HUDEP-2 (cell line): ENCODE results near the gene KMT2B.

Experiments
- DNase-seq, 76 experiments: peaks; one replicate each; lab custom pipeline; 2025; ENCODE audit not compliant: unreplicated experiment in 76 of 76; lab: John Stamatoyannopoulos, UW

The KMT2B gene

DNA sequence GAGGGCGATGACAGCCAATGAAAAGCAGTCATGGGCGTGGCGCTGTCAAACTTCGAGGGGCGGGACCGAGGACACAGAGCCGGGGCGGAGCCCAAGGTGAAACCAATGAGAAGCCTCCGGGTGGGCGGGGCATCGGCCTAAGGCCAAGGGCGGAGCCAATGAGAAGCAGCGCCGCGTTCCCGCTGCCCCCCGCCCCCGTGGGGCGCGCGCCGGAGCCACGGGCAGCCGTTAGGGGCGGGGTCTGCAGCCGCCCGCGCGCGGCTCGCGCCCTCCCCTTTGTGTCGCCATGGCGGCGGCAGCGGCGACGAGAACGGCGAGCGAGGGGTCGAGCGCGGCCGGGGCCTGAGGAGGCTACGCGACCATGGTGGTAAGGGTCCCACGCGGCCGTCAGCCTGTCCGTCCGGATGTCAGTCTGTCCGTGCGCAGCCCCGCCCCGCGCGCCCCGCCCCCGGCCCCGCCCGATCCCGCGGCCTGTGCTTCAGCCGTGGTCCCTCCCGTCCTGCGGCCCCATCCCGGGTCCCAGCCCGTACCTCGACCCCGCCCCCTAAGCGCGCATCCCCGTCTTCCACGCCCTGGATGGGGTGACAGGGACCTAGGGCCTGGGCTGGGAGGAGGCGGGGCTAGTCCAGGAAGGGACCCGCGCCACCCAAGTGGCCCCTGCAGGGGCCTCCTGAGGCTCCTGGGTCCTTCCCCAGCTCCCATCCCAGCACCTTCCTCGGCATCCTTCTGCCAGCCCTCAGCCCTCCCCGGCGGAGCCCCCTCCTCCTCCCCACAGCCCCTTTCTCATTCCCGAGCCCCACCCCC, 57.7 kb downstream of the KMT2B start, which contains the start of gene ARHGAP33:
TSS of gene ARHGAP33 (plus strand) at position 267 of the 804 bp plus-strand sequence. CDS start at position 362, 95 bp downstream.
- peak in 75 of 76 experiments; percentile 45 to 100 (median 99) for DNase-seq

DNA sequence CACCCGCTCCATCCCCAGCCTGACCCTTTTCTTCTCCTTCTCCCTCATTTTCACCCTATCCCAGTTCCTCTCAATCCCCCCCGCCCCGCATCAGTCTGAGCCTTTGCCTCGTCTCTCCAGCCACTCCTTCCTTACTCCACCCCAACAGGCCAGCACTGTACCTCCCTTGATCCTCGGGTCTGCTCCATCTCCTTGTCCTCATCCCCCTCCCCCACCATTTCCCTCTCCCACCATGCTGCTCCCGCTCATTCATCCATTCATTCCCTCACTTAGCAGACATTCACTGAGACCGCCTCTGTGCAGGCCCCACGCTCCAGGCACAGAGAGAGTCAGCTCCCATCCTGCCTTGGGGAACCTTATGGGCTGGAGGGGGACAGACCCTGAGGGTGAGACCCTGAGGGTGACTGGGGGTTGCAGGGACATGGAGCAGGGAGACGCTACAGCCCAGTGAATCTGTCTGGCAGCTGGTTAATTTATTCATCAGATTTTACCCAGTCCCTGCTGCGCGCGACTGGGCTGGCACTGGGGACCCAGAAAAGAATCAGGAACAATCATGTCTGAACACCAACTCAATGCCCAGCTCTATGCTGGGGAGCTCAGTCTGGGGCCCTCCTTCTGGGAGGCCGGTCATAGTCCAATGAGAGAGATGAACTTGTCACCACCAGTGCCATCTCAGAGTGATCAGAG, 58.4 kb downstream of the KMT2B start:
- no peak for DNase-seq

- no peak for DNase-seq
These were observed 59.5 kb downstream of the KMT2B start for GRCh38 chr19:35777086-35777841.

DNA sequence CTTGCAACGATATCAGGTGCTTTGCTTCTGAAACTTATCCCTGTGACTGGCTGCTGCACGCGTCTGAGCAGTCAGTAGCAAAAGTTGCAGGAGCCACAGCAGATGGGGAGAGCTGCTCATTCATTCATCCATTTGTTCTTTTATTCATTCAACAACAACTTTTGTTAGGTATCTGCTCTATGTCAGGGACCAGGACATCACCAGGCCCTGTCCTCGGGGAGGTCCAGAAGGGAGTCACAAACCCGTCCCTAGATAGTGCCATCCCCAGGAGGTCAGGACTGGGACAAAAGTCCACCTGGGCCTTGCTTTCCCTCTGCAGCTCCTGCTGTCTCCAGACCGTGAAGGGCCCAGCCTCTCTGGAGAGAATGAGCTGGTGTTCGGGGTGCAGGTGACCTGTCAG, 60.2 kb downstream of the KMT2B start:
- DNase-seq, result no peak

GRCh38 chr19:35779033-35779432, 61.2 kb downstream of the KMT2B start:
- no peak for DNase-seq

GRCh38 chr19:35780058-35780457, 62.3 kb downstream of the KMT2B start:
- DNase-seq, result no peak

GRCh38 chr19:35780717-35781116, 62.9 kb downstream of the KMT2B start:
- DNase-seq, result no peak

- DNase-seq, result no peak
These were observed 63.8 kb downstream of the KMT2B start for GRCh38 chr19:35781650-35782049.

GRCh38 chr19:35782589-35782988, 64.8 kb downstream of the KMT2B start:
- no peak for DNase-seq

GRCh38 chr19:35783469-35784434, 65.9 kb downstream of the KMT2B start:
- no peak for DNase-seq

DNA sequence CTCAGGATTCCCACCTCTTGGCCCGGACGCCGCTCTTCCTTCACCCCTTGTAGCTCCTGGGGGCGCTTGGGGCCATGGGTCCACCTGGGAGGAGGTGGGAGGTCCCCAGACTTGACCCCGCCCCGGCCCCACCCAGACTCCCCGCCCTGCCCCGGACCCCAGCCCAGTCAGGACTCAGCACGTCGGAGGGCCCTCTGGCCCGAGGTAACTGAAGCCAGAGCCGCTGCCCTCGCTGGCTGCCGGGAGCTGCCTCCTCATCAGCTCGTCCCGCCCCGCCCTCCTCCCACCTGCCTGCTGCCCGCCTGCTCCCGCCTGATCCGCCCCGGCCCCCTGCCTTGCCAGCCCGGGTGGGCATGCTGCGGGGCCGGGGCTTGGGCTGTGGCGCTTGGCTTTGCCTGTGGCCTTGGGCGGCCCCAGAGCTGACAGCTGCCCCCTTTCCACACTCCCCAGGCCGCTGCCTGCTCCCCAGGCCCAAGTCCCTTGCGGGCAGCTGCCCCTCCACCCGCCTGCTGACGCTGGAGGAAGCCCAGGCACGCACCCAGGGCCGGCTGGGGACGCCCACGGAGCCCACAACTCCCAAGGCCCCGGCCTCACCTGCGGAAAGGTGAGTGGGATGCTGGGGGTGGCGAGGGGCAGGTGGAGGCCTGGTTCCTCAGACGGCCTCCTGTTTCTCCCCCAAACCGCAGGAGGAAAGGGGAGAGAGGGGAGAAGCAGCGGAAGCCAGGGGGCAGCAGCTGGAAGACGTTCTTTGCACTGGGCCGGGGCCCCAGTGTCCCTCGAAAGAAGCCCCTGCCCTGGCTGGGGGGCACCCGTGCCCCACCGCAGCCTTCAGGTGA, 66.9 kb downstream of the KMT2B start:
- no peak for DNase-seq

GRCh38 chr19:35785339-35785627, 67.5 kb downstream of the KMT2B start:
- no peak for DNase-seq

DNA sequence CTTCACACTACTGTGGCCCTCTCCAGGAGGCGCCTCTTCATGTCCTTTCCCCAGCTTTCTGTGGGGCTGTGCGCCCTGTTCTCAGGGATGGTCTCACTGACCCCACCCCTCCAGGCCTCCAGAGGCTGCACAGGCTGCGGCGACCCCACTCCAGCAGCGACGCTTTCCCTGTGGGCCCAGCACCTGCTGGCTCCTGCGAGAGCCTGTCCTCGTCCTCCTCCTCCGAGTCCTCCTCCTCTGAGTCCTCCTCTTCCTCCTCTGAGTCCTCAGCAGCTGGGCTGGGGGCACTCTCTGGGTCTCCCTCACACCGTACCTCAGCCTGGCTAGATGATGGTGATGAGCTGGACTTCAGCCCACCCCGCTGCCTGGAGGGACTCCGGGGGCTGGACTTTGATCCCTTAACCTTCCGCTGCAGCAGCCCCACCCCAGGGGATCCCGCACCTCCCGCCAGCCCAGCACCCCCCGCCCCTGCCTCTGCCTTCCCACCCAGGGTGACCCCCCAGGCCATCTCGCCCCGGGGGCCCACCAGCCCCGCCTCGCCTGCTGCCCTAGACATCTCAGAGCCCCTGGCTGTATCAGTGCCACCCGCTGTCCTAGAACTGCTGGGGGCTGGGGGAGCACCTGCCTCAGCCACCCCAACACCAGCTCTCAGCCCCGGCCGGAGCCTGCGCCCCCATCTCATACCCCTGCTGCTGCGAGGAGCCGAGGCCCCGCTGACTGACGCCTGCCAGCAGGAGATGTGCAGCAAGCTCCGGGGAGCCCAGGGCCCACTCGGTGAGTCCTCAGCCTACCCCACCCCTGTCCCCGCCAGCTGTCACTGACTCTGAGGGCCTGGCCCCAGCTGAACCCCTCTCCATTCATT, 68.7 kb downstream of the KMT2B start:
- no peak for DNase-seq

GRCh38 chr19:35787227-35787799, 69.5 kb downstream of the KMT2B start:
- DNase-seq, result no peak
